NCI-H128 (cell line): Measurements from ENCODE around the gene DLL4.
"Not testable (repeated sequence)": the region's sequence is repeated elsewhere in the genome, so short reads cannot be mapped to it uniquely, and the experiment has no call there.

Experiments
- DNase-seq: peaks from one replicate; lab custom pipeline; 2025; ENCODE audit not compliant: unreplicated experiment; lab: John Stamatoyannopoulos, UW

DLL4 gene

GRCh38 chr15:40958146-40958545, 29.0 kb downstream of the DLL4 start:
- no peak for DNase-seq

GRCh38 chr15:40958723-40959122, 29.6 kb downstream of the DLL4 start:
- no peak for DNase-seq

- no peak for DNase-seq
These were observed 30.4 kb downstream of the DLL4 start for GRCh38 chr15:40959331-40960141.

GRCh38 chr15:40960151-40960885, 31.2 kb downstream of the DLL4 start:
- DNase-seq: no peak

- DNase-seq: no peak
These were observed 31.8 kb downstream of the DLL4 start for GRCh38 chr15:40960925-40961324.

- DNase-seq: not testable (repeated sequence)
These were observed 32.6 kb downstream of the DLL4 start for GRCh38 chr15:40961740-40962139.

GRCh38 chr15:40962317-40962716, 33.2 kb downstream of the DLL4 start:
- not testable (repeated sequence) for DNase-seq

GRCh38 chr15:40963201-40963600, 34.1 kb downstream of the DLL4 start:
- DNase-seq: no peak

- DNase-seq: no peak
These were observed 34.9 kb downstream of the DLL4 start for GRCh38 chr15:40964006-40964405.

- DNase-seq: no peak
These were observed 35.5 kb downstream of the DLL4 start for GRCh38 chr15:40964634-40965033.

GRCh38 chr15:40968290-40969085, 39.3 kb downstream of the DLL4 start:
- DNase-seq: peak; percentile 9

GRCh38 chr15:40969363-40969762, 40.2 kb downstream of the DLL4 start:
- no peak for DNase-seq

GRCh38 chr15:40974879-40975278, 45.7 kb downstream of the DLL4 start:
- DNase-seq: no peak

GRCh38 chr15:40976819-40977218, 47.7 kb downstream of the DLL4 start:
- no peak for DNase-seq

GRCh38 chr15:40978141-40978540, 49.0 kb downstream of the DLL4 start:
- no peak for DNase-seq

- no peak for DNase-seq
These were observed 49.4 kb downstream of the DLL4 start for GRCh38 chr15:40978562-40978961.

- no peak for DNase-seq
These were observed 52.0 kb downstream of the DLL4 start for GRCh38 chr15:40981186-40981585.

GRCh38 chr15:40982855-40983254, 53.7 kb downstream of the DLL4 start:
- no peak for DNase-seq

- no peak for DNase-seq
These were observed 55.3 kb downstream of the DLL4 start for GRCh38 chr15:40984406-40984805.

GRCh38 chr15:40984964-40985363, 55.8 kb downstream of the DLL4 start:
- no peak for DNase-seq

GRCh38 chr15:40985541-40986330, 56.6 kb downstream of the DLL4 start:
- no peak for DNase-seq
